B cell (primary cell): Measurements from ENCODE around the gene KAZN. TPM values are rescaled to one million over a fixed set of nuclear protein-coding genes. Genes with fewer than 3 reads are reported as not detected.

Source experiments
- ATAC-seq: fragments of 200-7000 bp; cut with Tn5 transposase; one replicate; pipeline ENCODE4 v1.10.0; 2021; ENCODE audit warnings: low read depth, mild to moderate bottlenecking, moderate number of reproducible peaks, moderate library complexity
- CTCF ChIA-PET: fragments of 350-600 bp; sonication (Branson Sonifier 250); formaldehyde crosslinking; loops from one replicate; lab custom pipeline; 2021; ENCODE audit warnings: antibody characterized with exemption, inconsistent platforms; lab: Charles Lee
- POLR2A ChIA-PET: fragments of 350-600 bp; sonication (Branson Sonifier 250); formaldehyde crosslinking; loops from one replicate; lab custom pipeline; 2021; ENCODE audit warnings: antibody characterized with exemption; lab: Charles Lee
- DNase-seq: peaks from one replicate; pipeline ENCODE4 v3.0.0; 2013
- H2AFZ ChIP-seq: 2 replicates; pipeline ENCODE4 v1.6.1; 2012; ENCODE audit warnings: mild to moderate bottlenecking, low read depth, low read length; ENCODE audit not compliant: insufficient read depth, poor library complexity, severe bottlenecking
- H3K27ac ChIP-seq, 2 donors: 1 replicate in 1 of 2; 2 replicates in 1 of 2; pipeline ENCODE4 v1.5.1; 2012 to 2013; ENCODE audit warnings: low read length in 2 of 2, mild to moderate bottlenecking in 2 of 2, moderate library complexity in 1 of 2
- H3K27me3 ChIP-seq, 4 experiments: fragments of 200-600 bp in 1 of 4; sonication (generic) in 1 of 4; replicated peaks in 1 of 4; 1 replicate in 2 of 4; 2 replicates in 2 of 4; pipeline versions ENCODE4 v1.6.1 to v1.7.0; 2013 to 2016; ENCODE audit warnings: low read length in 3 of 4, mild to moderate bottlenecking in 2 of 4, mixed read lengths in 1 of 4, moderate library complexity in 1 of 4; ENCODE audit not compliant: insufficient read depth in 4 of 4, control insufficient read depth in 3 of 4; ENCODE audit errors: control extremely low read depth in 1 of 4
- H3K36me3 ChIP-seq, 2 experiments: replicated peaks in 1 of 2; 1 replicate in 1 of 2; 2 replicates in 1 of 2; pipeline versions ENCODE4 v1.6.1 to v1.7.1; 2013; ENCODE audit warnings: low read length in 1 of 2; ENCODE audit not compliant: insufficient read depth in 2 of 2, control insufficient read depth in 1 of 2; ENCODE audit errors: control extremely low read depth in 1 of 2, extremely low read depth in 1 of 2
- H3K4me1 ChIP-seq, 2 donors: fragments of 200-600 bp in 1 of 2; sonication (generic) in 1 of 2; 1 replicate in 1 of 2; 2 replicates in 1 of 2; pipeline versions ENCODE4 v1.5.1 to v1.6.1; 2013 to 2017; ENCODE audit warnings: low read length in 2 of 2; ENCODE audit not compliant: control insufficient read depth in 2 of 2, insufficient read depth in 2 of 2
- H3K4me2 ChIP-seq: replicated peaks from 2 replicates; pipeline ENCODE3; 2012; ENCODE audit warnings: mild to moderate bottlenecking, low read depth, low read length; ENCODE audit not compliant: poor library complexity, severe bottlenecking
- H3K4me3 ChIP-seq, 5 experiments: fragments of 200-600 bp in 1 of 5; sonication (generic) in 1 of 5; 1 replicate in 3 of 5; 2 replicates in 2 of 5; pipeline versions ENCODE4 v1.5.1 to v1.7.0; 2011 to 2016; ENCODE audit warnings: low read length in 4 of 5, mild to moderate bottlenecking in 4 of 5, low read depth in 2 of 5, control low read depth in 1 of 5, moderate library complexity in 1 of 5; ENCODE audit not compliant: insufficient read depth in 1 of 5; ENCODE audit errors: control extremely low read depth in 1 of 5, extremely low read depth in 1 of 5
- H3K79me2 ChIP-seq: fragments of 200-600 bp; sonication (generic); one replicate; pipeline ENCODE4 v1.6.0; 2016; ENCODE audit warnings: low read length; ENCODE audit not compliant: control insufficient read depth, insufficient read depth
- H3K9ac ChIP-seq: fragments of 200-600 bp; sonication (generic); 2 replicates; pipeline ENCODE4 v1.6.1; 2017; ENCODE audit warnings: mild to moderate bottlenecking, low read length, moderate library complexity
- H3K9me3 ChIP-seq, 3 donors: one replicate each; pipeline versions ENCODE4 v1.6.1 to v1.7.1; 2013; ENCODE audit warnings: low read length in 2 of 3; ENCODE audit not compliant: control insufficient read depth in 2 of 3, insufficient read depth in 1 of 3; ENCODE audit errors: control extremely low read depth in 1 of 3
- H4K20me1 ChIP-seq: 2 replicates; pipeline ENCODE4 v1.6.0; 2012; ENCODE audit warnings: mild to moderate bottlenecking, low read length; ENCODE audit not compliant: insufficient read depth, control insufficient read depth, poor library complexity, severe bottlenecking
- H3K27ac Mint-ChIP-seq: one replicate; pipeline ENCODE4 v1.8.0; 2021; ENCODE audit warnings: mixed read lengths
- H3K27me3 Mint-ChIP-seq: one replicate; pipeline ENCODE4 v1.8.0; 2021; ENCODE audit warnings: mixed read lengths
- H3K4me1 Mint-ChIP-seq: one replicate; pipeline ENCODE4 v1.8.0; 2021; ENCODE audit warnings: mixed read lengths
- H3K4me3 Mint-ChIP-seq: one replicate; pipeline ENCODE4 v1.8.0; 2021; ENCODE audit warnings: mixed read lengths
- H3K9me3 Mint-ChIP-seq: one replicate; pipeline ENCODE4 v1.8.0; 2022; ENCODE audit warnings: mixed read lengths; ENCODE audit not compliant: insufficient read depth
- CTCF ChIP-seq: fragments of 200-600 bp; IDR thresholded peaks from one replicate; pipeline ENCODE4 v1.8.0; 2022; ENCODE audit warnings: antibody characterized with exemption, mild to moderate bottlenecking
- EZH2 ChIP-seq: IDR thresholded peaks from 2 replicates; pipeline ENCODE4 v1.6.1; 2012; ENCODE audit warnings: borderline replicate concordance, low read depth, mild to moderate bottlenecking, moderate library complexity, low read length; ENCODE audit not compliant: insufficient read depth, poor library complexity, severe bottlenecking
- WGBS: methylation state at CpG from one replicate; pipeline ENCODE4 v1.1.5; 2013; ENCODE audit warnings: missing lambda C conversion rate; ENCODE audit not compliant: insufficient coverage; 5-methylcytosine and 5-hydroxymethylcytosine counted together
- intact Hi-C: fragments of 100-400 bp; cut with micrococcal nuclease; formaldehyde crosslinking; loops from one replicate; pipeline ENCODE4 v1.10.0; 2022
- polyA plus RNA-seq: library from polyadenylated mRNA; depleted of rRNA; stranded (reverse); fragments of >200 nt; gene quantifications from 2 replicates; pipeline ENCODE4 v1.2.3, GENCODE V29; 2012
- total RNA-seq, 2 donors: library from RNA; stranded (reverse); fragments of 120-200 nt in 1 of 2; gene quantifications; 1 replicate in 1 of 2; 2 replicates in 1 of 2; pipeline versions ENCODE4 v1.2.3 to v1.2.4, GENCODE V29; 2013 to 2022

KAZN gene
- total and polyA plus RNA-seq, 2 donors (not counting 1 experiment from before 2014, with no cell fraction given) = 0.13 to 0.39 TPM

GRCh38 chr1:14794136-14794768 is 195.8 kb downstream of the KAZN start:
- POLR2A ChIA-PET = no interaction called here
- TF ChIP-seq CTCF = no peak
- TF ChIP-seq EZH2 = no peak
- CTCF ChIA-PET = interaction anchor here (0.6 kb wide), 1 partner anchor 52 kb away, joined by 3 read pairs; no protein-coding TSS in a partner anchor
- Histone ChIP-seq H3K79me2 (no peaks in the 10 kb centered on the region), H3K9me3 (no peaks in the 10 kb centered on the region), H4K20me1 (no peaks in the 10 kb centered on the region), H3K4me3 (no peak overlapping the region), H2AFZ (no peak overlapping the region), H3K27ac (no peak overlapping the region), H3K4me1 (no peaks in the 10 kb centered on the region), H3K27me3 (no peaks in the 10 kb centered on the region), H3K4me2 (no peak overlapping the region), H3K36me3 (no peaks in the 10 kb centered on the region), H3K9ac (no peak overlapping the region)
- ATAC-seq (no peak), DNase-seq (no peak)
- H3K27ac Mint-ChIP-seq = no peak overlapping the region
- no peak overlapping the region for H3K4me3 Mint-ChIP-seq
- no peaks in the 10 kb centered on the region for H3K9me3 Mint-ChIP-seq
- H3K27me3 Mint-ChIP-seq = no peaks in the 10 kb centered on the region
- WGBS = 92% methylated on average over 4 of the region's 7 CpGs
- intact Hi-C loops = no loop called here
- H3K4me1 Mint-ChIP-seq = no peaks in the 10 kb centered on the region

GRCh38 chr1:14794906-14795305 is 196.4 kb downstream of the KAZN start:
- TF ChIP-seq CTCF = no peak
- no peak for TF ChIP-seq EZH2
- Mint-ChIP-seq H3K4me3 (no peak overlapping the region), H3K4me1 (no peaks in the 10 kb centered on the region), H3K27me3 (no peaks in the 10 kb centered on the region), H3K9me3 (no peaks in the 10 kb centered on the region), H3K27ac (no peak overlapping the region)
- Histone ChIP-seq H3K27ac (no peak overlapping the region), H4K20me1 (no peaks in the 10 kb centered on the region), H3K9ac (no peak overlapping the region), H3K79me2 (no peaks in the 10 kb centered on the region), H3K4me1 (no peaks in the 10 kb centered on the region), H3K36me3 (no peaks in the 10 kb centered on the region), H2AFZ (no peak overlapping the region), H3K4me2 (no peak overlapping the region), H3K9me3 (no peaks in the 10 kb centered on the region), H3K4me3 (no peak overlapping the region), H3K27me3 (no peaks in the 10 kb centered on the region)
- WGBS = 83% methylated on average over 3 of the region's 5 CpGs
- intact Hi-C loops = no loop called here
- ChIA-PET CTCF (no interaction called here), POLR2A (no interaction called here)
- DNase-seq = no peak
- no peak for ATAC-seq
